OCI-LY7 (cell line): ENCODE data around the gene CRYL1.

Experiments
- CTCF ChIP-seq: fragments of 200-600 bp; sonication (generic); conservative IDR thresholded peaks from 2 replicates; pipeline ENCODE4 v1.5.1; 2014; ENCODE audit warnings: mild to moderate bottlenecking, antibody characterized with exemption, low read length, moderate library complexity, mixed read lengths
- EZH2phosphoT487 ChIP-seq: fragments of 200-600 bp; sonication (generic); IDR thresholded peaks from 2 replicates; pipeline ENCODE4 v1.6.1; 2018; ENCODE audit warnings: low read depth, borderline replicate concordance, mild to moderate bottlenecking, mixed run types, antibody characterized with exemption, low read length, moderate library complexity, mixed read lengths

- TF ChIP-seq CTCF: no peak
- no peak for TF ChIP-seq EZH2phosphoT487
Measured at GRCh38 chr13:20442375-20442774, 83.3 kb downstream of the CRYL1 start.
